Astrocyte (in vitro differentiated cells and primary cell): ENCODE results near the gene ARL4C. TPM values are rescaled to one million over a fixed set of nuclear protein-coding genes. Genes with fewer than 3 reads are reported as not detected.

Source experiments
- DNase-seq: peaks from one replicate; pipeline ENCODE4 v3.0.0-alpha.2; 2010; ENCODE audit warnings: low read depth
- FAIRE-seq: peaks from 2 replicates; lab custom pipeline; 2011; peaks lifted over from hg19 to GRCh38; lab: Jason Lieb, UNC
- H2AFZ ChIP-seq: 2 replicates; pipeline ENCODE4 v1.6.0; 2012; ENCODE audit warnings: low read depth, low read length, inconsistent platforms
- H3K27ac ChIP-seq: 2 replicates; pipeline ENCODE4 v1.5.1; 2011; ENCODE audit warnings: low read depth, low read length, inconsistent platforms
- H3K27me3 ChIP-seq: 2 replicates; pipeline ENCODE4 v1.6.0; 2011; ENCODE audit warnings: low read length, inconsistent platforms; ENCODE audit not compliant: insufficient read depth
- H3K36me3 ChIP-seq: 2 replicates; pipeline ENCODE4 v1.5.1; 2011; ENCODE audit warnings: low read length, inconsistent platforms; ENCODE audit not compliant: insufficient read depth
- H3K4me1 ChIP-seq: 2 replicates; pipeline ENCODE4 v1.5.1; 2011; ENCODE audit warnings: low read length, inconsistent platforms; ENCODE audit not compliant: insufficient read depth
- H3K4me2 ChIP-seq: 2 replicates; pipeline ENCODE4 v1.6.0; 2012; ENCODE audit warnings: low read length, inconsistent platforms
- H3K4me3 ChIP-seq: 2 replicates; pipeline ENCODE4 v1.5.1; 2011; ENCODE audit warnings: low read depth, mild to moderate bottlenecking, low read length, inconsistent platforms; ENCODE audit not compliant: insufficient read depth
- H3K79me2 ChIP-seq: 2 replicates; pipeline ENCODE4 v1.6.0; 2012; ENCODE audit warnings: mild to moderate bottlenecking, low read length, inconsistent platforms; ENCODE audit not compliant: insufficient read depth
- H3K9ac ChIP-seq: 2 replicates; pipeline ENCODE4 v1.6.0; 2012; ENCODE audit warnings: mild to moderate bottlenecking, low read length, inconsistent platforms
- H3K9me3 ChIP-seq: 2 replicates; pipeline ENCODE4 v1.5.1; 2012; ENCODE audit warnings: low read depth, mild to moderate bottlenecking, low read length, inconsistent platforms; ENCODE audit not compliant: insufficient read depth
- H4K20me1 ChIP-seq: 2 replicates; pipeline ENCODE4 v1.6.0; 2012; ENCODE audit warnings: low read length, inconsistent platforms; ENCODE audit not compliant: insufficient read depth
- H3K27ac Mint-ChIP-seq: one replicate; pipeline ENCODE4 v1.8.0; 2021; ENCODE audit warnings: mild to moderate bottlenecking, mixed read lengths; ENCODE audit not compliant: unreplicated experiment
- H3K27me3 Mint-ChIP-seq: one replicate; pipeline ENCODE4 v1.8.0; 2021; ENCODE audit warnings: low read depth, mixed read lengths; ENCODE audit not compliant: unreplicated experiment
- H3K36me3 Mint-ChIP-seq: one replicate; pipeline ENCODE4 v1.8.0; 2021; ENCODE audit warnings: low read depth, mixed read lengths; ENCODE audit not compliant: unreplicated experiment
- H3K4me1 Mint-ChIP-seq: one replicate; pipeline ENCODE4 v1.8.0; 2021; ENCODE audit warnings: low read depth, mixed read lengths; ENCODE audit not compliant: unreplicated experiment
- H3K4me3 Mint-ChIP-seq: one replicate; pipeline ENCODE4 v1.8.0; 2021; ENCODE audit warnings: mild to moderate bottlenecking, moderate library complexity, mixed read lengths; ENCODE audit not compliant: unreplicated experiment
- H3K9me3 Mint-ChIP-seq: one replicate; pipeline ENCODE4 v1.8.0; 2021; ENCODE audit warnings: mild to moderate bottlenecking, mixed read lengths; ENCODE audit not compliant: unreplicated experiment
- EZH2 ChIP-seq: IDR thresholded peaks from 2 replicates; pipeline ENCODE4 v1.6.1; 2012; ENCODE audit warnings: mild to moderate bottlenecking, low read length, inconsistent platforms; ENCODE audit not compliant: insufficient read depth
- total RNA-seq: library from RNA; stranded (reverse); gene quantifications from 2 replicates; pipeline ENCODE4 v1.2.1, GENCODE V29; 2021
- TF ChIP-seq, protein P1 (sequence below): IDR thresholded peaks from 2 replicates; pipeline ENCODE4 v1.5.1; 2011; ENCODE audit warnings: low read depth, mild to moderate bottlenecking, inconsistent platforms, low read length, moderate library complexity; ENCODE audit not compliant: insufficient read depth

The ARL4C gene
- total RNA-seq, 1 donor from 2014 or later = 70.7 TPM

DNA sequence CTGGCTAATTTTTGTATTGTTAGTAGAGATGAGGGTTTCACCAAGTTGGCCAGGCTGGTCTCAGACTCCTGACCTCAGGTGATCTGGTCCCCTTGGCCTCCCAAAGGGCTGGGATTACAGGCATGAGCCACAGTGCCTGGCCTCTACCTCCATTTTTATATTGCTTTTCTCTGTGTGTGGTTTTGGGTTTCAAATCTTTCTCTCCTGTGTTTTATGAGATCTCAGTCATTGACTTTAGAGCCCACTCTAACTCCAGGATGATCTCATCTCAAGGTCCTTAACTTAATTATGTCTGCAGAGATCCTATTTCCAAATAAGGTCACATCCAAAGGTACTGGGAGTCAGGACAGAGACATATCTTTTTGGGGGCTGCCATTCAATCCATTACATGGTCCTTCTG lies 24.7 kb downstream of the ARL4C start:
- H3K27ac ChIP-seq = no peak overlapping the region
- no peaks in the 10 kb centered on the region for H3K27me3 Mint-ChIP-seq
- peaks cover 1% of the 10 kb centered on the region for H3K9me3 ChIP-seq
- H3K4me3 Mint-ChIP-seq = no peak overlapping the region
- H3K4me2 ChIP-seq = no peak overlapping the region
- no peak for FAIRE-seq
- H3K27me3 ChIP-seq = no peaks in the 10 kb centered on the region
- H3K9ac ChIP-seq = no peak overlapping the region
- H3K36me3 ChIP-seq = no peaks in the 10 kb centered on the region
- H3K36me3 Mint-ChIP-seq = peaks cover 5% of the 10 kb centered on the region
- no peak overlapping the region for H2AFZ ChIP-seq
- no peaks in the 10 kb centered on the region for H4K20me1 ChIP-seq
- TF ChIP-seq EZH2 = no peak
- TF ChIP-seq, protein P1, sequence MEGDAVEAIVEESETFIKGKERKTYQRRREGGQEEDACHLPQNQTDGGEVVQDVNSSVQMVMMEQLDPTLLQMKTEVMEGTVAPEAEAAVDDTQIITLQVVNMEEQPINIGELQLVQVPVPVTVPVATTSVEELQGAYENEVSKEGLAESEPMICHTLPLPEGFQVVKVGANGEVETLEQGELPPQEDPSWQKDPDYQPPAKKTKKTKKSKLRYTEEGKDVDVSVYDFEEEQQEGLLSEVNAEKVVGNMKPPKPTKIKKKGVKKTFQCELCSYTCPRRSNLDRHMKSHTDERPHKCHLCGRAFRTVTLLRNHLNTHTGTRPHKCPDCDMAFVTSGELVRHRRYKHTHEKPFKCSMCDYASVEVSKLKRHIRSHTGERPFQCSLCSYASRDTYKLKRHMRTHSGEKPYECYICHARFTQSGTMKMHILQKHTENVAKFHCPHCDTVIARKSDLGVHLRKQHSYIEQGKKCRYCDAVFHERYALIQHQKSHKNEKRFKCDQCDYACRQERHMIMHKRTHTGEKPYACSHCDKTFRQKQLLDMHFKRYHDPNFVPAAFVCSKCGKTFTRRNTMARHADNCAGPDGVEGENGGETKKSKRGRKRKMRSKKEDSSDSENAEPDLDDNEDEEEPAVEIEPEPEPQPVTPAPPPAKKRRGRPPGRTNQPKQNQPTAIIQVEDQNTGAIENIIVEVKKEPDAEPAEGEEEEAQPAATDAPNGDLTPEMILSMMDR = no peak
- no peaks in the 10 kb centered on the region for H3K4me1 ChIP-seq
- peaks cover 18% of the 10 kb centered on the region for H3K9me3 Mint-ChIP-seq
- peaks cover 3% of the 10 kb centered on the region for H3K4me1 Mint-ChIP-seq
- no peak overlapping the region for H3K4me3 ChIP-seq
- no peak overlapping the region for H3K27ac Mint-ChIP-seq
- no peak for DNase-seq
- H3K79me2 ChIP-seq = no peaks in the 10 kb centered on the region

DNA sequence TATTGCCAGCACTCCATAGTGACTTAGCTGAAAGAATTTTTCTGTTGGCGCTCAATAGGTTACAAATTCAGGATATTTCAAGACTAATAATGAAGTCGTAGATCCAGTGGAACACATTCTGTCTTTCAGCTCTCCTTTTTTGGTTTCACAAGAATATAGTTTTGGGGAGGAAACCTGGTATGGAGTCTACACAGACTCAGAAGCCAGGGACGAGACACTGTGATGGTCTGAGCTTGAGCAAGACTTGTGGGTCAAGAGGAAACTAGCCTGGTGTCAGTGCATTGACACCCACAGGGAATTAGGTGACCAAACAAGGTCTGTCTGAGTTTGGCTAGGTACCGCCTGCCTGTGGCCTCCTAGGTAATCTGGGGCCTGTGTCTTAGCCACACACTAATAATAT lies 26.9 kb downstream of the ARL4C start:
- Mint-ChIP-seq H3K4me3 (no peak overlapping the region), H3K27me3 (no peaks in the 10 kb centered on the region), H3K36me3 (peaks cover 5% of the 10 kb centered on the region), H3K9me3 (peaks cover 25% of the 10 kb centered on the region), H3K27ac (no peak overlapping the region), H3K4me1 (peaks cover 3% of the 10 kb centered on the region)
- H3K36me3 ChIP-seq = no peaks in the 10 kb centered on the region
- H3K9me3 ChIP-seq = peaks cover 8% of the 10 kb centered on the region
- H3K79me2 ChIP-seq = no peaks in the 10 kb centered on the region
- H3K4me2 ChIP-seq = no peak overlapping the region
- H3K27me3 ChIP-seq = no peaks in the 10 kb centered on the region
- TF ChIP-seq, protein P1 = no peak
- no peak for TF ChIP-seq EZH2
- no peak overlapping the region for H3K27ac ChIP-seq
- H3K4me3 ChIP-seq = no peak overlapping the region
- H3K4me1 ChIP-seq = no peaks in the 10 kb centered on the region
- no peak overlapping the region for H2AFZ ChIP-seq
- no peak for DNase-seq
- no peak overlapping the region for H3K9ac ChIP-seq
- H4K20me1 ChIP-seq = no peaks in the 10 kb centered on the region
- FAIRE-seq = no peak

DNA sequence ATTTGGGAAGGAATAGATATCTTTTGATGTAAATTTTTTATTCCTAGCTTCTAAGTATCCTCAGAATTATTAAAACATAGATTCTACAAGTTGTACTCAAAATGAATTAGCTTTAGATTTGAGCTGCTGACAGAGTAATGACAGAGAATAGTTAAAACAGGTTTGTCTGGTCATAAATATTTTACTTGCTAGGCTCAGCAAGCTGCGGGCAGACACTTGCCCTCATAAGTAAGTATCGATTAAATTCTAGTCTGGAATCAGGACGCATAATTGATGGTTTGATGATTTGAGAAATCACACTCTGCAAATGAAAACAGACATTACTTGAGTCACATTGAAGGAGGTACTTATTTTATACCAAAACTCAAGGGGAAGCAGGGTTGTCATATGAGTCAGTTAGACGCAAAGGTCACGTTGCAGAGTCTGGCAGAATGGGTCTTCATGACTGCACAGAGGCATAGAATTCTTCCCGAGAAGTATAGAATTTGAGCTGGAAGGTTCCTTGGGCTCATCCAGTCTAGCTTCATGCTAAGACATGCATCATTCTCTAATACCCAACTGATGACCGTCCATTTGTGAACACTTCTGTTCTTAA lies 27.5 kb downstream of the ARL4C start:
- H3K9me3 ChIP-seq = peaks cover 8% of the 10 kb centered on the region
- peaks cover 5% of the 10 kb centered on the region for H3K36me3 Mint-ChIP-seq
- TF ChIP-seq, protein P1 = no peak
- TF ChIP-seq EZH2 = no peak
- no peak overlapping the region for H3K4me2 ChIP-seq
- no peaks in the 10 kb centered on the region for H3K4me1 ChIP-seq
- H4K20me1 ChIP-seq = no peaks in the 10 kb centered on the region
- no peaks in the 10 kb centered on the region for H3K36me3 ChIP-seq
- no peak overlapping the region for H3K9ac ChIP-seq
- no peak overlapping the region for H2AFZ ChIP-seq
- peaks cover 3% of the 10 kb centered on the region for H3K27me3 Mint-ChIP-seq
- no peak overlapping the region for H3K27ac ChIP-seq
- FAIRE-seq (no peak), DNase-seq (no peak)
- H3K27me3 ChIP-seq = no peaks in the 10 kb centered on the region
- no peak overlapping the region for H3K27ac Mint-ChIP-seq
- peaks cover 25% of the 10 kb centered on the region for H3K9me3 Mint-ChIP-seq
- H3K79me2 ChIP-seq = no peaks in the 10 kb centered on the region
- peaks cover 2% of the 10 kb centered on the region for H3K4me1 Mint-ChIP-seq
- H3K4me3 ChIP-seq = no peak overlapping the region
- H3K4me3 Mint-ChIP-seq = no peak overlapping the region
